Uterus (tissue), 2 donors: Measurements from ENCODE around the gene VIT.

Source experiments
- CTCF ChIP-seq, 4 experiments: fragments of 200-600 bp in 2 of 4; fragments of 450-650 bp in 2 of 4; sonication (generic) in 2 of 4; IDR thresholded peaks; one replicate each; pipeline ENCODE4 v1.5.1; 2016 to 2019; ENCODE audit warnings: antibody characterized with exemption in 4 of 4, mild to moderate bottlenecking in 2 of 4, moderate library complexity in 1 of 4
- POLR2A ChIP-seq, 2 donors: fragments of 450-650 bp; IDR thresholded peaks; one replicate each; pipeline ENCODE4 v1.6.1; 2016; ENCODE audit warnings: antibody characterized with exemption in 2 of 2, mild to moderate bottlenecking in 1 of 2, moderate library complexity in 1 of 2

DNA sequence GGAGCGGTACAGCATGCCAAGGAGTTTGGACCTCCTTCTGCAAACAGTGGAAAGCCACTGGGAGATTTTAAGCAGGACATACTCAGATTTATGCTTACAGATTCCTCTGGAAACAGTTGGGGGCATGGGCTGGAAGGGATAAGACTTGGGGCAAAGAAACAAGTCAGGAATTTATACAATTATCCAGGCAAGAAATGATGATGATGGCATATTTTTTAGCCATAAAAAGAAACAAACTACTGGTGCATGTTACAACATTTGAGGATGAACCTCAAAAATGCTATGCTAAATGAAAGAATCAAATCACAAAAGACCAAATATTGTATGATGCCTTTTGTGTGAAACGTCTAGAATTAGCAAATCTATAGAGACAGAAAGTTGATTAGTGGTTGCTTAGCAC is 13.5 kb upstream of the VIT start:
- no peak for TF ChIP-seq CTCF (IDR thresholded peaks at IDR 0.05)
- no peak for TF ChIP-seq POLR2A (IDR thresholded peaks at IDR 0.05)
